Uterus (tissue), 2 donors: ENCODE results near the gene SFXN1.

Experiments used
- CTCF ChIP-seq, 4 experiments: fragments of 200-600 bp in 2 of 4; fragments of 450-650 bp in 2 of 4; sonication (generic) in 2 of 4; IDR thresholded peaks; one replicate each; pipeline ENCODE4 v1.5.1; 2016 to 2019; ENCODE audit warnings: antibody characterized with exemption in 4 of 4, mild to moderate bottlenecking in 2 of 4, moderate library complexity in 1 of 4
- POLR2A ChIP-seq, 2 donors: fragments of 450-650 bp; IDR thresholded peaks; one replicate each; pipeline ENCODE4 v1.6.1; 2016; ENCODE audit warnings: antibody characterized with exemption in 2 of 2, mild to moderate bottlenecking in 1 of 2, moderate library complexity in 1 of 2

- TF ChIP-seq POLR2A (IDR thresholded peaks at IDR 0.05), result no peak
- TF ChIP-seq CTCF (IDR thresholded peaks at IDR 0.05), result no peak
Observed at GRCh38 chr5:175557778-175558177, 79.4 kb downstream of the SFXN1 start.
